H1 (cell line): ENCODE data around the gene SEMA3C. TPM values are rescaled to one million over a fixed set of nuclear protein-coding genes. Genes with fewer than 3 reads are reported as not detected.

Experiments used
- CTCF ChIA-PET: fragments of 300-600 bp; sonication (Branson Sonifier 250); formaldehyde crosslinking; loops from one replicate; lab custom pipeline; 2021; ENCODE audit not compliant: partially characterized antibody; lab: Charles Lee
- POLR2A ChIA-PET: fragments of 300-600 bp; sonication (Branson Sonifier 250); formaldehyde crosslinking; loops from one replicate; lab custom pipeline; 2021; ENCODE audit warnings: inconsistent platforms; ENCODE audit not compliant: partially characterized antibody; lab: Charles Lee
- DNase-seq, 2 experiments: peaks; one replicate each; pipeline versions ENCODE4 v3.0.0 to v3.0.0-alpha.2; 2010 to 2022; ENCODE audit warnings: low spot score in 2 of 2, low read depth in 1 of 2, mixed read lengths in 1 of 2
- FAIRE-seq: peaks from 2 replicates; lab custom pipeline; 2011; peaks lifted over from hg19 to GRCh38; lab: Jason Lieb, UNC
- H2AFZ ChIP-seq: 2 replicates; pipeline ENCODE4 v1.8.1; 2012; ENCODE audit warnings: low read length, inconsistent platforms
- H2AK5ac ChIP-seq: 2 replicates; pipeline ENCODE4 v1.6.1; 2013; ENCODE audit warnings: low read depth, low read length
- H2BK120ac ChIP-seq: replicated peaks from 2 replicates; pipeline ENCODE3; 2013; ENCODE audit warnings: low read depth, low read length, inconsistent platforms
- H2BK12ac ChIP-seq: 2 replicates; pipeline ENCODE4 v1.6.1; 2013; ENCODE audit warnings: low read depth, low read length
- H2BK15ac ChIP-seq: 2 replicates; pipeline ENCODE4 v1.6.1; 2013; ENCODE audit warnings: low read length
- H2BK20ac ChIP-seq: 2 replicates; pipeline ENCODE4 v1.6.1; 2013; ENCODE audit warnings: low read length
- H2BK5ac ChIP-seq: 2 replicates; pipeline ENCODE4 v1.6.1; 2013; ENCODE audit warnings: low read depth, low read length
- H3K14ac ChIP-seq: 2 replicates; pipeline ENCODE4 v1.6.1; 2013; ENCODE audit warnings: inconsistent platforms; ENCODE audit not compliant: insufficient read length
- H3K18ac ChIP-seq: 2 replicates; pipeline ENCODE4 v1.6.1; 2013; ENCODE audit warnings: low read length; ENCODE audit errors: extremely low read depth
- H3K23ac ChIP-seq: 2 replicates; pipeline ENCODE4 v1.6.1; 2013; ENCODE audit warnings: inconsistent platforms; ENCODE audit not compliant: insufficient read length
- H3K23me2 ChIP-seq: 2 replicates; pipeline ENCODE4 v1.6.1; 2013; ENCODE audit warnings: low read depth, low read length
- H3K27ac ChIP-seq: 2 replicates; pipeline ENCODE4 v1.6.1; 2011; ENCODE audit warnings: low read depth, low read length, inconsistent platforms
- H3K27me3 ChIP-seq, 4 experiments: replicated peaks in 1 of 4; 1 replicate in 1 of 4; 2 replicates in 3 of 4; pipeline versions ENCODE4 v1.6.1 to v1.8.1; 2011 to 2013; ENCODE audit warnings: low read length in 3 of 4, mild to moderate bottlenecking in 3 of 4, inconsistent platforms in 2 of 4, mixed read lengths in 2 of 4, moderate library complexity in 1 of 4; ENCODE audit not compliant: control insufficient read depth in 3 of 4, insufficient read depth in 3 of 4; ENCODE audit errors: extremely low read depth in 1 of 4
- H3K36me3 ChIP-seq, 4 experiments: 2 replicates each; pipeline versions ENCODE4 v1.6.1 to v1.8.1; 2011 to 2013; ENCODE audit warnings: mild to moderate bottlenecking in 4 of 4, low read length in 3 of 4, moderate library complexity in 2 of 4, control low read depth in 1 of 4, inconsistent platforms in 1 of 4; ENCODE audit not compliant: insufficient read depth in 4 of 4, control insufficient read depth in 2 of 4
- H3K4ac ChIP-seq: replicated peaks from 2 replicates; pipeline ENCODE3; 2013; ENCODE audit warnings: low read length, low read depth, mixed read lengths, inconsistent platforms; ENCODE audit not compliant: insufficient read length
- H3K4me1 ChIP-seq, 4 experiments: replicated peaks in 1 of 4; 1 replicate in 1 of 4; 2 replicates in 3 of 4; pipeline versions ENCODE4 v1.6.1 to v1.8.1; 2011 to 2013; ENCODE audit warnings: low read length in 3 of 4, inconsistent platforms in 2 of 4, mixed read lengths in 1 of 4; ENCODE audit not compliant: insufficient read depth in 4 of 4, control insufficient read depth in 3 of 4
- H3K4me2 ChIP-seq, 2 experiments: 2 replicates each; pipeline versions ENCODE4 v1.6.1 to v1.8.1; 2011 to 2013; ENCODE audit warnings: low read depth in 2 of 2, low read length in 2 of 2, control low read depth in 1 of 2, inconsistent platforms in 1 of 2, mild to moderate bottlenecking in 1 of 2; ENCODE audit not compliant: insufficient read depth in 1 of 2
- H3K4me3 ChIP-seq, 4 experiments: fragments of 200-600, 300-600 bp in 1 of 4; sonication (generic), shearing (Covaris generic), sonication (Bioruptor Twin) in 1 of 4; 2 replicates each; pipeline versions ENCODE4 v1.5.1 to v1.8.1; 2011 to 2016; ENCODE audit warnings: low read length in 4 of 4, low read depth in 3 of 4, control low read depth in 2 of 4, inconsistent platforms in 2 of 4, mild to moderate bottlenecking in 2 of 4, mixed read lengths in 1 of 4, moderate library complexity in 1 of 4; ENCODE audit not compliant: insufficient read depth in 2 of 4; ENCODE audit errors: extremely low read depth in 1 of 4
- H3K56ac ChIP-seq: replicated peaks from 2 replicates; pipeline ENCODE3; 2013; ENCODE audit warnings: low read depth, mild to moderate bottlenecking, mixed read lengths, low read length, inconsistent platforms; ENCODE audit not compliant: insufficient read length
- H3K79me1 ChIP-seq: 2 replicates; pipeline ENCODE4 v1.6.1; 2013; ENCODE audit warnings: low read depth, low read length, control low read depth
- H3K79me2 ChIP-seq, 2 experiments: 2 replicates each; pipeline versions ENCODE4 v1.6.1 to v1.8.1; 2012 to 2013; ENCODE audit warnings: low read length in 2 of 2, mild to moderate bottlenecking in 2 of 2, inconsistent platforms in 1 of 2; ENCODE audit not compliant: insufficient read depth in 2 of 2, control insufficient read depth in 1 of 2
- H3K9ac ChIP-seq, 4 experiments: replicated peaks in 1 of 4; 1 replicate in 1 of 4; 2 replicates in 3 of 4; pipeline versions ENCODE4 v1.6.1 to v1.8.1; 2011 to 2013; ENCODE audit warnings: low read depth in 3 of 4, low read length in 3 of 4, control low read depth in 2 of 4, mild to moderate bottlenecking in 2 of 4, moderate library complexity in 2 of 4, inconsistent platforms in 1 of 4; ENCODE audit errors: extremely low read depth in 1 of 4
- H3K9me3 ChIP-seq, 2 experiments: 2 replicates each; pipeline versions ENCODE4 v1.6.1 to v1.8.1; 2012 to 2013; ENCODE audit warnings: mild to moderate bottlenecking in 2 of 2, moderate library complexity in 2 of 2, control low read depth in 1 of 2, inconsistent platforms in 1 of 2, low read depth in 1 of 2, low read length in 1 of 2, mixed read lengths in 1 of 2; ENCODE audit not compliant: insufficient read depth in 2 of 2
- H4K20me1 ChIP-seq, 2 experiments: replicated peaks in 1 of 2; 2 replicates each; pipeline versions ENCODE3 to v1.8.1; 2011 to 2013; ENCODE audit warnings: inconsistent platforms in 2 of 2, low read length in 2 of 2, mild to moderate bottlenecking in 1 of 2; ENCODE audit not compliant: insufficient read depth in 2 of 2, control insufficient read depth in 1 of 2
- H4K5ac ChIP-seq: 2 replicates; pipeline ENCODE4 v1.6.1; 2013; ENCODE audit warnings: low read length, low read depth, mixed read lengths, inconsistent platforms; ENCODE audit not compliant: insufficient read length
- H4K8ac ChIP-seq: 2 replicates; pipeline ENCODE4 v1.8.0; 2013; ENCODE audit warnings: mild to moderate bottlenecking, moderate library complexity, low read length, inconsistent platforms; ENCODE audit not compliant: insufficient read depth; ENCODE audit errors: extremely low read depth
- H4K91ac ChIP-seq: replicated peaks from 2 replicates; pipeline ENCODE3; 2013; ENCODE audit warnings: low read length, mixed read lengths, inconsistent platforms; ENCODE audit not compliant: insufficient read length
- CBX8 ChIP-seq: fragments of 300-800, 300-1000 bp; sonication (generic); IDR thresholded peaks from 2 replicates; pipeline ENCODE4 v1.7.1; 2016; ENCODE audit warnings: low read depth, low read length, borderline replicate concordance
- CHD1 ChIP-seq: IDR thresholded peaks from 2 replicates; pipeline ENCODE4 v1.6.1; 2012; ENCODE audit warnings: low read depth, low read length, improper control_type of control experiment
- CHD2 ChIP-seq: IDR thresholded peaks from 2 replicates; pipeline ENCODE4 v1.6.1; 2012; ENCODE audit warnings: low read length, improper control_type of control experiment
- E2F6 ChIP-seq: IDR thresholded peaks from 2 replicates; pipeline ENCODE4 v1.6.1; 2012; ENCODE audit warnings: inconsistent platforms
- RNF2 ChIP-seq: fragments of 200-900, 300-1000 bp; sonication (generic); IDR thresholded peaks from 2 replicates; pipeline ENCODE4 v1.7.1; 2016; ENCODE audit warnings: borderline replicate concordance, low read depth, mild to moderate bottlenecking, antibody characterized with exemption, low read length; ENCODE audit not compliant: poor library complexity, severe bottlenecking; ENCODE audit errors: missing control alignments
- RXRA ChIP-seq: IDR thresholded peaks from 2 replicates; pipeline ENCODE4 v1.6.1; 2011; ENCODE audit warnings: low read depth, mild to moderate bottlenecking, low read length, moderate library complexity; ENCODE audit not compliant: insufficient read depth
- TEAD4 ChIP-seq: IDR thresholded peaks from 2 replicates; pipeline ENCODE4 v1.6.1; 2012; ENCODE audit warnings: low read depth, low read length, inconsistent platforms, mixed read lengths
- WGBS, 2 experiments: shearing (Covaris generic) in 1 of 2; methylation state at CpG; one replicate each; pipeline versions ENCODE4 v1.1.6 to v1.1.7; 2013 to 2015; ENCODE audit warnings: low lambda C conversion rate in 2 of 2, mixed read lengths in 2 of 2, inconsistent platforms in 1 of 2, low coverage in 1 of 2, missing lambda C conversion rate in 1 of 2; ENCODE audit not compliant: insufficient replicate concordance in 2 of 2, insufficient coverage in 1 of 2, insufficient read length in 1 of 2; ENCODE audit errors: extremely low coverage in 1 of 2, missing lambda C conversion rate in 1 of 2; 5-methylcytosine and 5-hydroxymethylcytosine counted together
- polyA plus RNA-seq, 7 experiments: library from polyadenylated mRNA; depleted of rRNA in 3 of 7; stranded (reverse) in 5 of 7; unstranded in 2 of 7; fragments of >200 nt in 5 of 7; fragments of 200-250 nt in 2 of 7; gene quantifications; 1 replicate in 5 of 7; 2 replicates in 1 of 7; 4 replicates in 1 of 7; pipeline versions ENCODE4 v1.2.1 to v1.2.3, GENCODE V29; 2011 to 2013; ENCODE audit warnings: missing spikeins in 2 of 7, mixed read lengths in 2 of 7
- total RNA-seq: library from RNA; stranded (reverse); fragmentation: NEBNext Ultra II Directional; extraction: Animal tissue kit (Norgen Biotek cat#: 25700); gene quantifications from 2 replicates; pipeline ENCODE4 v1.2.1, GENCODE V29; 2021
- TF ChIP-seq, protein P1 (sequence below): IDR thresholded peaks from 2 replicates; pipeline ENCODE4 v1.6.1; 2011; ENCODE audit warnings: low read length, improper control_type of control experiment
- TF ChIP-seq, protein P2 (sequence below): IDR thresholded peaks from 2 replicates; pipeline ENCODE4 v1.6.1; 2012; ENCODE audit warnings: low read length, inconsistent platforms

SEMA3C gene
- total and polyA plus RNA-seq, 2 of the 8 experiments (the other 6 are each of a cell fraction or from before 2014, with no cell fraction given): 0.15 to 1.4 TPM

DNA sequence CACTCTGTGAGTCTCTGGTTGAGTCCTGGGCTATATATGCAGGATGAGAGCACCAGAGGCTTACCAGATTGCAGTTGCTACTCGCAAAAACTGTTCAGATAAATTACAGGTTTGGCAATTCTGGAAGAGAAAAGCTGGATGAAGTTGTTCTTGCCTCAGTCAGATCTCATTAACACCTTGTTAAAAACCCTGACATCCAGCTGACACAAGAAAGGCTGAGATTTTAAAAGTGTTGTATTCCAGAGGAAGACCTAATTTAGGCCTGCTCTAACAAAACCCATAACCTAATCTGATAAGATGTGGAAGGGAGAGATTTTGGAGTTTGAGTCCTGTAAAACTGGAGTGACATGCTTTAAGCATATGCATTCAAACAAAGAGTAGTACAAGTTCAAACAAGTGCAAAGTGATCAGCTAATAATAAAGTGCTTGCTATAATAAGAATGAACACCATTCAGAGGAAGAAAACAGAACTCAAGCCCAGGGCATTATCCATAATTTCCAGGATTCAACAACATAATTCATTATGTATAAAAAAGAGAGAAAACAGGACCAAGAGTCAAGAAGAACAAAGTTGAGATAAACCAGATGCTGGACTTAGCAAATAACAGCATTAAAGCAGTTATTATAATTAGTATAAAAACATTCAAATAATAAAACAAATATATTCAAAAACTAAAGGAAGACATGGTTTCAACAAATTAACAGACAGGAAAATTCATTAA, 144.9 kb downstream of the SEMA3C start:
- Histone ChIP-seq H3K27ac (no peak overlapping the region), H3K23ac (no peak overlapping the region), H3K79me2 (no peaks in the 10 kb centered on the region), H3K18ac (no peak overlapping the region), H4K20me1 (no peaks in the 10 kb centered on the region), H3K23me2 (no peaks in the 10 kb centered on the region), H3K14ac (no peak overlapping the region), H3K9ac (no peak overlapping the region), H3K4me1 (peaks cover 0 to 3% (median 0%) of the 10 kb centered on the region in 4 experiments; a peak in 1 of 7 replicates), H3K56ac (no peak overlapping the region), H4K5ac (no peak overlapping the region), H2AFZ (no peak overlapping the region), H3K27me3 (no peaks in the 10 kb centered on the region), H3K79me1 (no peaks in the 10 kb centered on the region), H3K4me3 (no peak overlapping the region), H3K36me3 (no peaks in the 10 kb centered on the region), H3K9me3 (no peaks in the 10 kb centered on the region), H3K4ac (no peak overlapping the region), H2BK20ac (no peak overlapping the region), H2BK120ac (no peak overlapping the region), H2BK15ac (no peak overlapping the region), H4K8ac (no peak overlapping the region), H3K4me2 (no peak overlapping the region), H2AK5ac (no peak overlapping the region), H2BK12ac (no peak overlapping the region), H2BK5ac (no peak overlapping the region), H4K91ac (no peak overlapping the region)
- whole genome bisulfite sequencing, 2 experiments: 83% methylated on average over 1 of the region's 1 CpG; no CpG with 5 or more reads in 1 of the 2 experiments
- DNase-seq (no peak), FAIRE-seq (no peak)
- ChIA-PET CTCF (interaction anchor here (1.4 kb wide), 1 partner anchor 10 kb away, joined by 3 read pairs; no protein-coding TSS in a partner anchor), POLR2A (no interaction called here)
- TF ChIP-seq RNF2: no peak
- TF ChIP-seq E2F6: no peak
- no peak for TF ChIP-seq CHD2
- TF ChIP-seq, protein P1, sequence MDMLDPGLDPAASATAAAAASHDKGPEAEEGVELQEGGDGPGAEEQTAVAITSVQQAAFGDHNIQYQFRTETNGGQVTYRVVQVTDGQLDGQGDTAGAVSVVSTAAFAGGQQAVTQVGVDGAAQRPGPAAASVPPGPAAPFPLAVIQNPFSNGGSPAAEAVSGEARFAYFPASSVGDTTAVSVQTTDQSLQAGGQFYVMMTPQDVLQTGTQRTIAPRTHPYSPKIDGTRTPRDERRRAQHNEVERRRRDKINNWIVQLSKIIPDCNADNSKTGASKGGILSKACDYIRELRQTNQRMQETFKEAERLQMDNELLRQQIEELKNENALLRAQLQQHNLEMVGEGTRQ: no peak
- no peak for TF ChIP-seq CHD1
- no peak for TF ChIP-seq RXRA
- no peak for TF ChIP-seq CBX8
- TF ChIP-seq, protein P2, sequence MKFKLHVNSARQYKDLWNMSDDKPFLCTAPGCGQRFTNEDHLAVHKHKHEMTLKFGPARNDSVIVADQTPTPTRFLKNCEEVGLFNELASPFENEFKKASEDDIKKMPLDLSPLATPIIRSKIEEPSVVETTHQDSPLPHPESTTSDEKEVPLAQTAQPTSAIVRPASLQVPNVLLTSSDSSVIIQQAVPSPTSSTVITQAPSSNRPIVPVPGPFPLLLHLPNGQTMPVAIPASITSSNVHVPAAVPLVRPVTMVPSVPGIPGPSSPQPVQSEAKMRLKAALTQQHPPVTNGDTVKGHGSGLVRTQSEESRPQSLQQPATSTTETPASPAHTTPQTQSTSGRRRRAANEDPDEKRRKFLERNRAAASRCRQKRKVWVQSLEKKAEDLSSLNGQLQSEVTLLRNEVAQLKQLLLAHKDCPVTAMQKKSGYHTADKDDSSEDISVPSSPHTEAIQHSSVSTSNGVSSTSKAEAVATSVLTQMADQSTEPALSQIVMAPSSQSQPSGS: no peak
- no peak for TF ChIP-seq TEAD4
